ENCODE data around the gene EFCAB10.
A peak's percentile ranks its signal among the peaks of the same experiment; 100 is the strongest.
"Not testable (repeated sequence)": the region's sequence is repeated elsewhere in the genome, so short reads cannot be mapped to it uniquely, and the experiment has no call there.

Gene EFCAB10

GRCh38 chr7:105581066-105581811 is at the start of gene EFCAB10:
Gene EFCAB10, minus strand, starts transcription at chr7:105581493. Its CDS starts 30 bp downstream, at chr7:105581463.
- peak; percentile 85 for DNase-seq

GRCh38 chr7:105625986-105626385 is 44.7 kb upstream of the EFCAB10 start:
- no peak for DNase-seq

GRCh38 chr7:105623906-105624305 is 42.6 kb upstream of the EFCAB10 start:
- DNase-seq = no peak

- no peak for DNase-seq
Measured at GRCh38 chr7:105623378-105623777, 42.1 kb upstream of the EFCAB10 start.

GRCh38 chr7:105622106-105622731 is 40.9 kb upstream of the EFCAB10 start:
- no peak for DNase-seq

- DNase-seq = no peak
Measured at GRCh38 chr7:105621617-105622016, 40.3 kb upstream of the EFCAB10 start.

GRCh38 chr7:105621176-105621575 is 39.9 kb upstream of the EFCAB10 start:
- no peak for DNase-seq

GRCh38 chr7:105619590-105619989 is 38.3 kb upstream of the EFCAB10 start:
- no peak for DNase-seq

GRCh38 chr7:105618016-105618296 is 36.7 kb upstream of the EFCAB10 start:
- no peak for DNase-seq

- no peak for DNase-seq
Measured at GRCh38 chr7:105617280-105618015, 36.2 kb upstream of the EFCAB10 start.

- DNase-seq = no peak
Measured at GRCh38 chr7:105614341-105614840, 33.1 kb upstream of the EFCAB10 start.

- no peak for DNase-seq
Measured at GRCh38 chr7:105613611-105614330, 32.5 kb upstream of the EFCAB10 start.

- no peak for DNase-seq
Measured at GRCh38 chr7:105612806-105613205, 31.5 kb upstream of the EFCAB10 start.

- DNase-seq = no peak
Measured at GRCh38 chr7:105611856-105612775, 30.8 kb upstream of the EFCAB10 start.

GRCh38 chr7:105610165-105610930 is 29.1 kb upstream of the EFCAB10 start:
- DNase-seq = no peak

- DNase-seq = no peak
Measured at GRCh38 chr7:105602325-105603305, 21.3 kb upstream of the EFCAB10 start.

GRCh38 chr7:105600720-105601550 is 19.6 kb upstream of the EFCAB10 start:
- no peak for DNase-seq

GRCh38 chr7:105599551-105599950 is 18.3 kb upstream of the EFCAB10 start:
- no peak for DNase-seq

- not testable (repeated sequence) for DNase-seq
Measured at GRCh38 chr7:105599080-105599479, 17.8 kb upstream of the EFCAB10 start.

Measured in NCI-H748 treated with DMSO at 0.1 percent for 48 hours (cell line).